GM12878 (cell line): ENCODE data around the gene TRABD2B. TPM values are rescaled to one million over a fixed set of nuclear protein-coding genes. Genes with fewer than 3 reads are reported as not detected.

Experiments
- ATAC-seq: fragments of 200-7000 bp; cut with Tn5 transposase; 3 replicates; pipeline ENCODE4 v1.9.1; 2020; ENCODE audit warnings: mild to moderate bottlenecking, moderate library complexity
- BruUV-seq: library from RNA; stranded (reverse); fragments of 400-500 nt; replicated peaks from 2 replicates; lab custom pipeline; 2021; lab: Mats Ljungman, UMichigan
- CTCF ChIA-PET: fragments of 300-600 bp; sonication (Branson Sonifier 250); formaldehyde crosslinking; extraction: SDS; loops from one replicate; lab custom pipeline; 2021; ENCODE audit warnings: inconsistent platforms; lab: Yijun Ruan, JAX
- POLR2A ChIA-PET: fragments of 350-600 bp; formaldehyde crosslinking; extraction: SDS; loops from one replicate; lab custom pipeline; 2021; ENCODE audit warnings: inconsistent platforms; lab: Charles Lee
- RAD21 ChIA-PET: fragments of 300-600 bp; sonication (Branson Sonifier 250); formaldehyde crosslinking; loops from one replicate; lab custom pipeline; 2023; ENCODE audit warnings: antibody characterized with exemption; ENCODE audit not compliant: unreplicated experiment; lab: Charles Lee
- SMC1A ChIA-PET: fragments of 300-600 bp; sonication (Branson Sonifier 250); formaldehyde crosslinking; loops from one replicate; lab custom pipeline; 2023; ENCODE audit not compliant: unreplicated experiment, uncharacterized antibody; lab: Charles Lee
- DNase-seq: peaks from one replicate; pipeline ENCODE4 v3.0.0-alpha.2; 2011; ENCODE audit warnings: low read depth, low spot score
- FAIRE-seq: peaks from 3 replicates; lab custom pipeline; 2011; peaks lifted over from hg19 to GRCh38; lab: Jason Lieb, UNC
- H2AFZ ChIP-seq: 2 replicates; pipeline ENCODE4 v1.6.0; 2011; ENCODE audit warnings: low read depth, low read length, control low read depth; ENCODE audit not compliant: control insufficient read depth
- H3K27ac ChIP-seq: 2 replicates; pipeline ENCODE4 v1.5.1; 2011; ENCODE audit warnings: control low read depth; ENCODE audit not compliant: control insufficient read depth, insufficient read depth
- H3K27me3 ChIP-seq, 2 experiments: replicated peaks in 1 of 2; 2 replicates each; pipeline versions ENCODE4 v1.6.0 to v1.6.1; 2011; ENCODE audit warnings: low read length in 1 of 2; ENCODE audit not compliant: control insufficient read depth in 2 of 2, insufficient read depth in 2 of 2
- H3K36me3 ChIP-seq, 2 experiments: 2 replicates each; pipeline ENCODE4 v1.5.1; 2011; ENCODE audit warnings: low read length in 1 of 2; ENCODE audit not compliant: control insufficient read depth in 2 of 2, insufficient read depth in 2 of 2
- H3K4me1 ChIP-seq: 2 replicates; pipeline ENCODE4 v1.6.1; 2011; ENCODE audit warnings: mild to moderate bottlenecking, low read length, moderate library complexity, mixed read lengths; ENCODE audit not compliant: control insufficient read depth, insufficient read depth
- H3K4me2 ChIP-seq: 2 replicates; pipeline ENCODE4 v1.6.0; 2011; ENCODE audit warnings: control low read depth; ENCODE audit not compliant: control insufficient read depth, insufficient read depth
- H3K4me3 ChIP-seq: fragments of 200-600 bp; sonication (generic); 2 replicates; pipeline ENCODE4 v1.5.1; 2016
- H3K79me2 ChIP-seq: 2 replicates; pipeline ENCODE4 v1.6.0; 2011; ENCODE audit warnings: low read length; ENCODE audit not compliant: control insufficient read depth, insufficient read depth
- H3K9ac ChIP-seq: 2 replicates; pipeline ENCODE4 v1.8.0; 2011; ENCODE audit warnings: low read length, control low read depth, mixed read lengths; ENCODE audit not compliant: control insufficient read depth, insufficient read depth
- H3K9me3 ChIP-seq: replicated peaks from 3 replicates; pipeline ENCODE4 v1.5.1; 2011; ENCODE audit warnings: mild to moderate bottlenecking, low read length; ENCODE audit not compliant: control insufficient read depth, insufficient read depth
- H4K20me1 ChIP-seq: 2 replicates; pipeline ENCODE4 v1.6.0; 2011; ENCODE audit not compliant: control insufficient read depth, insufficient read depth
- CBFB ChIP-seq: IDR thresholded peaks from 2 replicates; pipeline ENCODE4 v1.6.1; 2016; ENCODE audit warnings: antibody characterized with exemption, low read depth
- CEBPB ChIP-seq, 2 experiments: fragments of 150-350 bp in 1 of 2; IDR thresholded peaks; 2 replicates each; pipeline ENCODE4 v1.6.1; 2012 to 2014; ENCODE audit warnings: low read depth in 2 of 2, low read length in 2 of 2, borderline replicate concordance in 1 of 2, inconsistent platforms in 1 of 2
- CHD1 ChIP-seq: IDR thresholded peaks from 2 replicates; pipeline ENCODE4 v1.6.1; 2012; ENCODE audit warnings: low read depth, low read length, improper control_type of control experiment
- CREB1 ChIP-seq: IDR thresholded peaks from 2 replicates; pipeline ENCODE4 v1.6.1; 2012; ENCODE audit warnings: low read depth, mild to moderate bottlenecking, inconsistent platforms
- CUX1 ChIP-seq: IDR thresholded peaks from 2 replicates; pipeline ENCODE4 v1.6.1; 2012; ENCODE audit warnings: improper control_type of control experiment, low read depth, low read length; ENCODE audit not compliant: insufficient replicate concordance
- ETV6 ChIP-seq, 2 experiments: fragments of 450-650 bp in 1 of 2; IDR thresholded peaks in 1 of 2; conservative IDR thresholded peaks in 1 of 2; 2 replicates each; pipeline ENCODE4 v1.6.1; 2014; ENCODE audit warnings: antibody characterized with exemption in 1 of 2, borderline replicate concordance in 1 of 2, low read depth in 1 of 2, mild to moderate bottlenecking in 1 of 2, moderate library complexity in 1 of 2
- IRF4 ChIP-seq: IDR thresholded peaks from 2 replicates; pipeline ENCODE4 v1.6.1; 2011; ENCODE audit warnings: low read depth, low read length
- KLF5 ChIP-seq: fragments of 450-650 bp; IDR thresholded peaks from 2 replicates; pipeline ENCODE4 v1.6.1; 2014; ENCODE audit warnings: mild to moderate bottlenecking; ENCODE audit not compliant: partially characterized antibody
- MEF2A ChIP-seq: IDR thresholded peaks from 2 replicates; pipeline ENCODE4 v1.6.1; 2011; ENCODE audit warnings: low read depth, mild to moderate bottlenecking, low read length, moderate library complexity; ENCODE audit not compliant: insufficient read depth
- NFIC ChIP-seq: IDR thresholded peaks from 2 replicates; pipeline ENCODE4 v1.6.1; 2012; ENCODE audit warnings: low read depth, mild to moderate bottlenecking, inconsistent platforms, low read length, moderate library complexity
- SP1 ChIP-seq: IDR thresholded peaks from one replicate; pipeline ENCODE4 v1.6.1; 2011; ENCODE audit warnings: low read depth, low read length
- WGBS: methylation state at CpG from one replicate; pipeline ENCODE4 v1.1.6; 2016; ENCODE audit warnings: low lambda C conversion rate; ENCODE audit not compliant: insufficient replicate concordance, insufficient coverage; ENCODE audit errors: missing lambda C conversion rate; 5-methylcytosine and 5-hydroxymethylcytosine counted together
- in situ Hi-C: fragments of 300-500 bp; cut with MboI; formaldehyde crosslinking; loops from 9 replicates; pipeline ENCODE4 v1.14.3; 2018; ENCODE audit warnings: mixed read lengths
- intact Hi-C: fragments of 100-400 bp; cut with micrococcal nuclease; formaldehyde crosslinking; loops from one replicate; pipeline ENCODE4 v1.14.2; 2022; ENCODE audit not compliant: unreplicated experiment
- polyA plus RNA-seq, 11 experiments: library from polyadenylated mRNA; depleted of rRNA in 4 of 11; unstranded in 6 of 11; stranded (reverse) in 5 of 11; fragments of >200 nt; fragmentation: Nextera tagmentation in 4 of 11; fragmentation: Illumina TruSeq in 1 of 11; extraction: Ambion mirVana in 4 of 11; extraction: Trizol in 1 of 11; gene quantifications; 1 replicate in 1 of 11; 2 replicates in 10 of 11; pipeline versions ENCODE4 v1.2.1 to v1.2.3, GENCODE V29; 2011 to 2016; ENCODE audit warnings: inconsistent platforms in 2 of 11, missing spikeins in 2 of 11, low read depth in 1 of 11
- total RNA-seq, 4 experiments: library from RNA; depleted of rRNA in 3 of 4; stranded (reverse); fragments of >200 nt in 3 of 4; fragmentation: Illumina TruSeq in 1 of 4; extraction: Trizol in 1 of 4; gene quantifications; 2 replicates each; pipeline versions ENCODE4 v1.2.1 to v1.2.3, GENCODE V29; 2013 to 2021

TRABD2B gene
- total and polyA plus RNA-seq, 10 of the 15 experiments (the other 5 are each of a cell fraction or from before 2014, with no cell fraction given) = not detected

GRCh38 chr1:47935856-47936255 is 61.3 kb downstream of the TRABD2B start:
- H3K4me3 ChIP-seq = no peak overlapping the region
- RAD21 ChIA-PET = no interaction called here
- no peak for FAIRE-seq
- H3K4me2 ChIP-seq = no peak overlapping the region
- 0% methylated on average over 1 of the region's 1 CpG for WGBS
- CTCF ChIA-PET = no interaction called here
- TF ChIP-seq CREB1 = no peak
- no peak for TF ChIP-seq CHD1
- no peak for TF ChIP-seq SP1
- no peak for TF ChIP-seq NFIC
- no peak for TF ChIP-seq KLF5
- no peak for TF ChIP-seq CEBPB (IDR thresholded peaks at IDR 0.05; ENCODE audit: borderline replicate concordance in 1 of 2, low read depth in 2 of 2, low read length in 2 of 2)
- TF ChIP-seq ETV6 (conservative IDR thresholded peaks at IDR 0.05 in 1 of 2, IDR thresholded peaks at IDR 0.05 in 1 of 2; ENCODE audit: borderline replicate concordance in 1 of 2, low read depth in 1 of 2) = no peak
- TF ChIP-seq CBFB = no peak
- TF ChIP-seq MEF2A = no peak
- no peak for TF ChIP-seq CUX1
- TF ChIP-seq IRF4 = no peak
- TF ChIP-seq, all 136 proteins: peak for 0
- DNase-seq = no peak
- POLR2A ChIA-PET = no interaction called here
- no peak overlapping the region for H3K27ac ChIP-seq
- H3K36me3 ChIP-seq = no peaks in the 10 kb centered on the region
- no peaks in the 10 kb centered on the region; a peak in 1 of 4 replicates for H3K27me3 ChIP-seq
- H4K20me1 ChIP-seq = no peaks in the 10 kb centered on the region
- H3K79me2 ChIP-seq = no peaks in the 10 kb centered on the region
- no peak overlapping the region for H3K9ac ChIP-seq
- H3K4me1 ChIP-seq = no peaks in the 10 kb centered on the region
- ATAC-seq = no peak
- H2AFZ ChIP-seq = no peak overlapping the region
- intact Hi-C loops = no loop called here
- in situ Hi-C loops = no loop called here
- H3K9me3 ChIP-seq = no peaks in the 10 kb centered on the region
- SMC1A ChIA-PET = no interaction called here
- BruUV-seq = no TSS peak
